WERI-Rb-1 (cell line): Measurements from ENCODE around the gene FOXJ1.

Experiments
- DNase-seq: peaks from one replicate; pipeline ENCODE4 v3.0.0-alpha.2; 2020
- H3K27ac ChIP-seq: fragments of 250-450 bp; sonication (Bioruptor Pico); 2 replicates; pipeline ENCODE4 v1.5.1; 2020; ENCODE audit warnings: mild to moderate bottlenecking, moderate library complexity
- H3K27me3 ChIP-seq: fragments of 250-450 bp; sonication (Bioruptor Pico); 2 replicates; pipeline ENCODE4 v1.5.1; 2021; ENCODE audit warnings: mild to moderate bottlenecking, low read depth, moderate library complexity; ENCODE audit not compliant: insufficient read depth, severe bottlenecking
- H3K36me3 ChIP-seq: fragments of 250-450 bp; sonication (Bioruptor Pico); 2 replicates; pipeline ENCODE4 v1.5.1; 2020; ENCODE audit warnings: mild to moderate bottlenecking, moderate library complexity
- H3K4me3 ChIP-seq: 2 replicates; pipeline ENCODE4 v1.5.1; 2011; ENCODE audit warnings: low read depth, mild to moderate bottlenecking, control low read depth, low read length
- H3K9me3 ChIP-seq: fragments of 250-450 bp; sonication (Bioruptor Pico); 2 replicates; pipeline ENCODE4 v1.5.1; 2021; ENCODE audit warnings: mild to moderate bottlenecking, moderate library complexity; ENCODE audit not compliant: severe bottlenecking
- CTCF ChIP-seq: IDR thresholded peaks from 2 replicates; pipeline ENCODE4 v1.5.1; 2011; ENCODE audit warnings: low read depth, mild to moderate bottlenecking, control low read depth, inconsistent platforms, low read length

FOXJ1 gene

GRCh38 chr17:76147211-76148014 is 6.4 kb upstream of the FOXJ1 start:
- Histone ChIP-seq H3K27me3 (no peaks in the 10 kb centered on the region), H3K36me3 (peaks cover 14% of the 10 kb centered on the region), H3K9me3 (no peaks in the 10 kb centered on the region), H3K4me3 (no peak overlapping the region), H3K27ac (no peak overlapping the region)
- no peak for DNase-seq
- TF ChIP-seq CTCF, result peak; percentile 36

GRCh38 chr17:76146053-76146851 is 5.2 kb upstream of the FOXJ1 start:
- DNase-seq, result no peak
- TF ChIP-seq CTCF, result no peak
- Histone ChIP-seq H3K27me3 (no peaks in the 10 kb centered on the region), H3K4me3 (no peak overlapping the region), H3K27ac (no peak overlapping the region), H3K36me3 (peaks cover 4% of the 10 kb centered on the region; the same call in 1 of the 2 replicates), H3K9me3 (no peaks in the 10 kb centered on the region)

- no peaks in the 10 kb centered on the region for H3K36me3 ChIP-seq
- DNase-seq, result no peak
- no peak for TF ChIP-seq CTCF
- no peak overlapping the region for H3K4me3 ChIP-seq
- no peaks in the 10 kb centered on the region for H3K9me3 ChIP-seq
- no peak overlapping the region for H3K27ac ChIP-seq
- H3K27me3 ChIP-seq, result no peaks in the 10 kb centered on the region
These were observed 4.4 kb upstream of the FOXJ1 start for GRCh38 chr17:76145231-76146052.

- Histone ChIP-seq H3K4me3 (no peak overlapping the region), H3K27me3 (no peaks in the 10 kb centered on the region), H3K27ac (peak overlapping the region; percentile 92), H3K9me3 (no peaks in the 10 kb centered on the region), H3K36me3 (no peaks in the 10 kb centered on the region)
- DNase-seq, result no peak
- no peak for TF ChIP-seq CTCF
These were observed 1.6 kb upstream of the FOXJ1 start for GRCh38 chr17:76142585-76143041.

- H3K27me3 ChIP-seq, result no peaks in the 10 kb centered on the region
- H3K36me3 ChIP-seq, result no peaks in the 10 kb centered on the region
- peak; percentile 86 for DNase-seq
- TF ChIP-seq CTCF, result no peak
- H3K4me3 ChIP-seq, result peak overlapping the region; percentile 56
- H3K27ac ChIP-seq, result peak overlapping the region; percentile 92
- H3K9me3 ChIP-seq, result no peaks in the 10 kb centered on the region
These were observed 1.1 kb upstream of the FOXJ1 start for GRCh38 chr17:76142039-76142584.
